SK-N-SH (cell line): ENCODE data around the gene CDCA8. TPM values are rescaled to one million over a fixed set of nuclear protein-coding genes. Genes with fewer than 3 reads are reported as not detected.

ENCODE experiments used
- CTCF ChIA-PET: fragments of 300-600, 350-600 bp; formaldehyde crosslinking; extraction: SDS; loops from one replicate; lab custom pipeline; 2021; lab: Yijun Ruan, JAX
- POLR2A ChIA-PET: fragments of 350-600 bp; sonication (Branson Sonifier 250); formaldehyde crosslinking; extraction: SDS; loops from one replicate; lab custom pipeline; 2020; ENCODE audit warnings: antibody characterized with exemption, inconsistent platforms; lab: Yijun Ruan, JAX
- DNase-seq: peaks from one replicate; pipeline ENCODE4 v3.0.0; 2012
- H2AFZ ChIP-seq: fragments of 200-600 bp; sonication (generic); 2 replicates; pipeline ENCODE4 v1.8.1; 2016; ENCODE audit warnings: antibody characterized with exemption, mild to moderate bottlenecking, low read depth
- H3F3A ChIP-seq: fragments of 200-600 bp; sonication (generic); replicated peaks from 2 replicates; pipeline ENCODE3; 2016; ENCODE audit warnings: antibody characterized with exemption, mild to moderate bottlenecking; ENCODE audit not compliant: insufficient read depth
- H3K27ac ChIP-seq, 2 experiments: fragments of 200-500 bp in 1 of 2; fragments of 200-600 bp in 1 of 2; sonication (Bioruptor generic) in 1 of 2; sonication (generic), shearing (Covaris generic) in 1 of 2; 2 replicates each; pipeline versions ENCODE4 v1.5.1 to v1.6.1; 2014 to 2016; ENCODE audit warnings: low read depth in 2 of 2, inconsistent platforms in 1 of 2, low read length in 1 of 2, mild to moderate bottlenecking in 1 of 2, mixed read lengths in 1 of 2
- H3K27me3 ChIP-seq: fragments of 200-600 bp; sonication (generic), shearing (Covaris generic); 2 replicates; pipeline ENCODE4 v1.6.1; 2016; ENCODE audit warnings: mixed run types; ENCODE audit not compliant: insufficient read depth
- H3K36me3 ChIP-seq, 2 experiments: fragments of 200-500 bp in 1 of 2; fragments of 200-600 bp in 1 of 2; sonication (Bioruptor generic) in 1 of 2; sonication (generic) in 1 of 2; replicated peaks in 1 of 2; 2 replicates each; pipeline versions ENCODE3 to v1.5.1; 2014 to 2016; ENCODE audit warnings: low read length in 1 of 2, mild to moderate bottlenecking in 1 of 2; ENCODE audit not compliant: insufficient read depth in 2 of 2, control insufficient read depth in 1 of 2
- H3K4me1 ChIP-seq, 2 experiments: fragments of 200-500 bp in 1 of 2; fragments of 200-600 bp in 1 of 2; sonication (Bioruptor generic) in 1 of 2; sonication (generic), shearing (Covaris generic) in 1 of 2; 2 replicates each; pipeline versions ENCODE4 v1.5.1 to v1.6.1; 2014 to 2016; ENCODE audit warnings: low read depth in 1 of 2, low read length in 1 of 2, mixed run types in 1 of 2; ENCODE audit not compliant: insufficient read depth in 2 of 2, control insufficient read depth in 1 of 2
- H3K4me2 ChIP-seq: fragments of 200-600 bp; sonication (generic), shearing (Covaris generic); 2 replicates; pipeline ENCODE4 v1.6.1; 2017; ENCODE audit warnings: mixed run types
- H3K4me3 ChIP-seq, 2 experiments: fragments of 200-500 bp in 1 of 2; fragments of 200-600 bp in 1 of 2; sonication (Bioruptor generic) in 1 of 2; sonication (generic), shearing (Covaris generic) in 1 of 2; 2 replicates each; pipeline versions ENCODE4 v1.5.1 to v1.8.1; 2014 to 2016; ENCODE audit warnings: low read depth in 2 of 2, inconsistent platforms in 1 of 2, low read length in 1 of 2, mild to moderate bottlenecking in 1 of 2, mixed read lengths in 1 of 2, moderate library complexity in 1 of 2
- H3K79me2 ChIP-seq: fragments of 200-600 bp; sonication (generic); 2 replicates; pipeline ENCODE4 v1.8.1; 2017; ENCODE audit warnings: mild to moderate bottlenecking; ENCODE audit not compliant: insufficient read depth
- H3K9ac ChIP-seq: fragments of 200-600 bp; sonication (generic); 2 replicates; pipeline ENCODE4 v1.6.1; 2017; ENCODE audit warnings: mixed run types
- H3K9me2 ChIP-seq: fragments of 200-600 bp; sonication (generic); 2 replicates; pipeline ENCODE4 v1.6.1; 2017; ENCODE audit warnings: mixed run types
- H3K9me3 ChIP-seq: fragments of 200-600 bp; sonication (generic); 2 replicates; pipeline ENCODE4 v1.6.1; 2017; ENCODE audit warnings: mixed run types, mild to moderate bottlenecking, moderate library complexity
- H4K20me1 ChIP-seq: fragments of 200-600 bp; sonication (generic); 2 replicates; pipeline ENCODE4 v1.6.1; 2017; ENCODE audit warnings: mild to moderate bottlenecking, mixed run types; ENCODE audit not compliant: insufficient read depth
- EP300 ChIP-seq, 2 experiments: IDR thresholded peaks; 2 replicates each; pipeline versions ENCODE4 v1.4.0 to v1.6.1; 2012; ENCODE audit warnings: borderline replicate concordance in 1 of 2, low read depth in 1 of 2, low read length in 1 of 2
- GATA2 ChIP-seq: sonication (generic); formaldehyde crosslinking; IDR thresholded peaks from 2 replicates; pipeline ENCODE4 v1.5.0; 2020; ENCODE audit warnings: mild to moderate bottlenecking, missing genetic modification reagents
- JUND ChIP-seq: IDR thresholded peaks from 2 replicates; pipeline ENCODE4 v1.4.0; 2012
- NFIC ChIP-seq: IDR thresholded peaks from 2 replicates; pipeline ENCODE4 v1.4.0; 2012; ENCODE audit warnings: borderline replicate concordance
- RFX5 ChIP-seq: IDR thresholded peaks from 2 replicates; pipeline ENCODE4 v1.6.1; 2012; ENCODE audit warnings: mild to moderate bottlenecking, improper control_type of control experiment, low read length
- TCF12 ChIP-seq: IDR thresholded peaks from 2 replicates; pipeline ENCODE4 v1.4.0; 2012
- WGBS: methylation state at CpG from one replicate; pipeline ENCODE4 v1.1.6; 2017; ENCODE audit warnings: low lambda C conversion rate; 5-methylcytosine and 5-hydroxymethylcytosine counted together
- polyA plus RNA-seq, 3 experiments: library from polyadenylated mRNA; depleted of rRNA; stranded (reverse); fragments of >200 nt; gene quantifications; 2 replicates each; pipeline ENCODE4 v1.2.3, GENCODE V29; 2012
- TF ChIP-seq, protein P1 (sequence below): IDR thresholded peaks from 2 replicates; pipeline ENCODE4 v1.6.1; 2012; ENCODE audit warnings: mild to moderate bottlenecking, low read depth, low read length, moderate library complexity
- TF ChIP-seq, protein P2 (sequence below): fragments of 150-350 bp; IDR thresholded peaks from 2 replicates; pipeline ENCODE4 v1.6.1; 2016; ENCODE audit warnings: mild to moderate bottlenecking, low read depth, low read length
- TF ChIP-seq, protein P3 (sequence below): IDR thresholded peaks from 2 replicates; pipeline ENCODE4; 2012
- TF ChIP-seq, protein P4 (sequence below): fragments of 150-350 bp; IDR thresholded peaks from 2 replicates; pipeline ENCODE4 v1.6.1; 2017; ENCODE audit warnings: antibody characterized with exemption, low read length, low read depth, borderline replicate concordance
- TF ChIP-seq, protein P5 (sequence below): fragments of 200-600 bp; sonication (generic); IDR thresholded peaks from 2 replicates; pipeline ENCODE4 v1.6.1; 2017; ENCODE audit warnings: antibody characterized with exemption, mild to moderate bottlenecking, moderate library complexity

Gene CDCA8
- polyA plus RNA-seq, 1 of the 3 experiments (the other 2 are of a cell fraction), result 22.9 TPM

DNA sequence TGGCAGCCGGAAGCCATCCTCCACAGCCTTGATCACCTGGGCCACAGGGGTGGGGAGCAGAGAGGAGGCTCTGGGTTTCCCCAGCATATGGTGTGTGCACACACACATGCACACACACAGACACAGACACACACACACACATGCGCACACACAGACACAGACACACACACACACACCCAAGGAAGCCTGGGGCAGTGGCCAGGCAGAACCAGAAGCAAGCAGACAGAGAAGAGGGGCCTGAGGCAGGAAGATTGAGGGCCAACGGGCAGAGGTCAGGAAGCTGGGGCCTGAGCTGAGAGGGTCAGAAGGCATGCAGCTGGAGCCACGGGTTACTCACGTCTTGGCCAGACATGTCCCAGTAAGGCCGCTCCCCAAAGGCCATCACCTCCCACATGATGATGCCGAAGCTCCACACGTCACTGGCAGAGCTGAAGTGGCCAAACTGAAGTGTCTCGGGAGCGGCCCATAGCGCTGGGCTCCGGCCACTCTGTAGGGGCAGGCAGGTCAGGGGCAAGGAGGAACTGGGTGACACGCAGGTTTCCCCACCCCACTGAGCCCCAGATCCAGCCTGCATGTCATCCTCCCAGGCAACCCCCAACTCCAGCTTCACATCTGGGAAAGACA is 27.4 kb downstream of the CDCA8 start:
- Histone ChIP-seq H3K36me3 (no peaks in the 10 kb centered on the region), H3K9me3 (no peaks in the 10 kb centered on the region), H3K27ac (no peak overlapping the region), H4K20me1 (no peaks in the 10 kb centered on the region), H3K9me2 (no peaks in the 10 kb centered on the region), H3K4me3 (no peak overlapping the region), H3K79me2 (no peaks in the 10 kb centered on the region), H3K4me2 (no peak overlapping the region), H3K4me1 (peaks cover 0 to 7% of the 10 kb centered on the region in 2 experiments; a peak in 1 of 4 replicates), H3F3A (no peaks in the 10 kb centered on the region), H2AFZ (no peak overlapping the region), H3K27me3 (no peaks in the 10 kb centered on the region), H3K9ac (no peak overlapping the region)
- POLR2A ChIA-PET, result no interaction called here
- 67% methylated on average over 4 of the region's 13 CpGs for WGBS
- DNase-seq, result no peak
- TF ChIP-seq, protein P1, sequence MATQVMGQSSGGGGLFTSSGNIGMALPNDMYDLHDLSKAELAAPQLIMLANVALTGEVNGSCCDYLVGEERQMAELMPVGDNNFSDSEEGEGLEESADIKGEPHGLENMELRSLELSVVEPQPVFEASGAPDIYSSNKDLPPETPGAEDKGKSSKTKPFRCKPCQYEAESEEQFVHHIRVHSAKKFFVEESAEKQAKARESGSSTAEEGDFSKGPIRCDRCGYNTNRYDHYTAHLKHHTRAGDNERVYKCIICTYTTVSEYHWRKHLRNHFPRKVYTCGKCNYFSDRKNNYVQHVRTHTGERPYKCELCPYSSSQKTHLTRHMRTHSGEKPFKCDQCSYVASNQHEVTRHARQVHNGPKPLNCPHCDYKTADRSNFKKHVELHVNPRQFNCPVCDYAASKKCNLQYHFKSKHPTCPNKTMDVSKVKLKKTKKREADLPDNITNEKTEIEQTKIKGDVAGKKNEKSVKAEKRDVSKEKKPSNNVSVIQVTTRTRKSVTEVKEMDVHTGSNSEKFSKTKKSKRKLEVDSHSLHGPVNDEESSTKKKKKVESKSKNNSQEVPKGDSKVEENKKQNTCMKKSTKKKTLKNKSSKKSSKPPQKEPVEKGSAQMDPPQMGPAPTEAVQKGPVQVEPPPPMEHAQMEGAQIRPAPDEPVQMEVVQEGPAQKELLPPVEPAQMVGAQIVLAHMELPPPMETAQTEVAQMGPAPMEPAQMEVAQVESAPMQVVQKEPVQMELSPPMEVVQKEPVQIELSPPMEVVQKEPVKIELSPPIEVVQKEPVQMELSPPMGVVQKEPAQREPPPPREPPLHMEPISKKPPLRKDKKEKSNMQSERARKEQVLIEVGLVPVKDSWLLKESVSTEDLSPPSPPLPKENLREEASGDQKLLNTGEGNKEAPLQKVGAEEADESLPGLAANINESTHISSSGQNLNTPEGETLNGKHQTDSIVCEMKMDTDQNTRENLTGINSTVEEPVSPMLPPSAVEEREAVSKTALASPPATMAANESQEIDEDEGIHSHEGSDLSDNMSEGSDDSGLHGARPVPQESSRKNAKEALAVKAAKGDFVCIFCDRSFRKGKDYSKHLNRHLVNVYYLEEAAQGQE, result no peak
- TF ChIP-seq, protein P2, sequence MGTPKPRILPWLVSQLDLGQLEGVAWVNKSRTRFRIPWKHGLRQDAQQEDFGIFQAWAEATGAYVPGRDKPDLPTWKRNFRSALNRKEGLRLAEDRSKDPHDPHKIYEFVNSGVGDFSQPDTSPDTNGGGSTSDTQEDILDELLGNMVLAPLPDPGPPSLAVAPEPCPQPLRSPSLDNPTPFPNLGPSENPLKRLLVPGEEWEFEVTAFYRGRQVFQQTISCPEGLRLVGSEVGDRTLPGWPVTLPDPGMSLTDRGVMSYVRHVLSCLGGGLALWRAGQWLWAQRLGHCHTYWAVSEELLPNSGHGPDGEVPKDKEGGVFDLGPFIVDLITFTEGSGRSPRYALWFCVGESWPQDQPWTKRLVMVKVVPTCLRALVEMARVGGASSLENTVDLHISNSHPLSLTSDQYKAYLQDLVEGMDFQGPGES, result no peak
- no peak for TF ChIP-seq NFIC
- TF ChIP-seq, protein P3, sequence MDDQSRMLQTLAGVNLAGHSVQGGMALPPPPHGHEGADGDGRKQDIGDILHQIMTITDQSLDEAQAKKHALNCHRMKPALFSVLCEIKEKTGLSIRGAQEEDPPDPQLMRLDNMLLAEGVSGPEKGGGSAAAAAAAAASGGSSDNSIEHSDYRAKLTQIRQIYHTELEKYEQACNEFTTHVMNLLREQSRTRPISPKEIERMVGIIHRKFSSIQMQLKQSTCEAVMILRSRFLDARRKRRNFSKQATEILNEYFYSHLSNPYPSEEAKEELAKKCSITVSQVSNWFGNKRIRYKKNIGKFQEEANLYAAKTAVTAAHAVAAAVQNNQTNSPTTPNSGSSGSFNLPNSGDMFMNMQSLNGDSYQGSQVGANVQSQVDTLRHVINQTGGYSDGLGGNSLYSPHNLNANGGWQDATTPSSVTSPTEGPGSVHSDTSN, result no peak
- CTCF ChIA-PET, result interaction anchor here (2.6 kb wide), 1 partner anchor 116 kb away, joined by 7 read pairs; no protein-coding TSS in a partner anchor

DNA sequence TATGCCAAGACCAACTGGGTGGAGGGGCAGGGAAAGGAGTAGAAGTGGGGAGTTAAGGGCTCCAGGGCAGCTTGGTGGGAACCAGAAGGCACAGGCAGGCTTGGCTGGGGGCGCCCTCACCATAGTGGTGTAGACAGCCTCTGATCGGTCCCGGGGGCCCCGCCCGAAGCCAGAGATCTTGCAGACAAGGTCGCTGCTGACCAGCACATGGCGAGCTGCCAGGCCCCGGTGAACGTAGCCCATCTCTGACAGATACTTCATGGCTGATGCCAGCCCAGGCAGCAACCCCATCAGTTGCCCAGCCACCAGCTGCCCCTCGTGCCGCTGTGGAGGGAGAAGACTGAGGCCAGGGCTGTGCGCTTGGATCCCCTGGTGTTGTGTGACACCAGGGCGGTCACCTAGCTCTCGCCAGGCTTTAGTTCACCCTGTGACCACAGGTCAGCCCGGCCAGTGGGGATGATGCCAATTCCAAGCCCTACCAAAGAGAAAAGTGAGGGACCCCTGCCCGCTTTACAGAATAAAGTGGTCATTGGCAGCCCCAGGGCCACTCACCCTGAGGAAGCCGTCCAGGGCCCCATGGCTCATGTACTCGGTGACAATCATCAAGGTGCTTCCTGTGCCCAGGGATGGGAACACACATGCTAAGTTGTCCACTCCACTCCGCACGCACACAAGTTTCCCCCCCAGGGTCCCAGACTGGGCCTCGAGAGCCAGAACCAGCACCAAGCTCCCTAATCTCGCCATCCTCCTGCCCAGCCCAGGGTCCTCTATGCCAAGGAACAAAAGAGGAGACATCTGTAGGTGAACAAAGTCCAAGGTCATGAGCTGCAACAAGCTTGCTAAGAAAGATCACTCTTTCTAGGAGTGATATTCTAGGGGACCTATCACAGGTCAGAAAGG is 28.2 kb downstream of the CDCA8 start:
- no peak overlapping the region for H3K27ac ChIP-seq
- H3K9ac ChIP-seq, result no peak overlapping the region
- H3K9me3 ChIP-seq, result no peaks in the 10 kb centered on the region
- H2AFZ ChIP-seq, result no peak overlapping the region
- ChIA-PET POLR2A (no interaction called here), CTCF (interaction anchor here (2.6 kb wide), 1 partner anchor 117 kb away, joined by 7 read pairs; no protein-coding TSS in a partner anchor)
- H3K79me2 ChIP-seq, result no peaks in the 10 kb centered on the region
- no peaks in the 10 kb centered on the region for H4K20me1 ChIP-seq
- no peak overlapping the region for H3K4me2 ChIP-seq
- H3F3A ChIP-seq, result no peaks in the 10 kb centered on the region
- DNase-seq, result no peak
- 55% methylated on average over 12 of the region's 22 CpGs for WGBS
- no peak overlapping the region for H3K4me3 ChIP-seq
- no peaks in the 10 kb centered on the region for H3K9me2 ChIP-seq
- H3K27me3 ChIP-seq, result no peaks in the 10 kb centered on the region
- peaks cover 0 to 7% of the 10 kb centered on the region in 2 experiments; a peak in 1 of 4 replicates for H3K4me1 ChIP-seq
- H3K36me3 ChIP-seq, result no peaks in the 10 kb centered on the region
- TF ChIP-seq RFX5, result no peak
- no peak for TF ChIP-seq EP300 (IDR thresholded peaks at IDR 0.05; ENCODE audit: borderline replicate concordance in 1 of 2, low read depth in 1 of 2, low read length in 1 of 2)
- TF ChIP-seq GATA2 (CRISPR knock-in tag), result no peak
- TF ChIP-seq, protein P4, sequence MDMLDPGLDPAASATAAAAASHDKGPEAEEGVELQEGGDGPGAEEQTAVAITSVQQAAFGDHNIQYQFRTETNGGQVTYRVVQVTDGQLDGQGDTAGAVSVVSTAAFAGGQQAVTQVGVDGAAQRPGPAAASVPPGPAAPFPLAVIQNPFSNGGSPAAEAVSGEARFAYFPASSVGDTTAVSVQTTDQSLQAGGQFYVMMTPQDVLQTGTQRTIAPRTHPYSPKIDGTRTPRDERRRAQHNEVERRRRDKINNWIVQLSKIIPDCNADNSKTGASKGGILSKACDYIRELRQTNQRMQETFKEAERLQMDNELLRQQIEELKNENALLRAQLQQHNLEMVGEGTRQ, result no peak
- TF ChIP-seq, protein P1, result no peak
- TF ChIP-seq JUND, result no peak
- TF ChIP-seq TCF12, result no peak
- TF ChIP-seq, protein P5, sequence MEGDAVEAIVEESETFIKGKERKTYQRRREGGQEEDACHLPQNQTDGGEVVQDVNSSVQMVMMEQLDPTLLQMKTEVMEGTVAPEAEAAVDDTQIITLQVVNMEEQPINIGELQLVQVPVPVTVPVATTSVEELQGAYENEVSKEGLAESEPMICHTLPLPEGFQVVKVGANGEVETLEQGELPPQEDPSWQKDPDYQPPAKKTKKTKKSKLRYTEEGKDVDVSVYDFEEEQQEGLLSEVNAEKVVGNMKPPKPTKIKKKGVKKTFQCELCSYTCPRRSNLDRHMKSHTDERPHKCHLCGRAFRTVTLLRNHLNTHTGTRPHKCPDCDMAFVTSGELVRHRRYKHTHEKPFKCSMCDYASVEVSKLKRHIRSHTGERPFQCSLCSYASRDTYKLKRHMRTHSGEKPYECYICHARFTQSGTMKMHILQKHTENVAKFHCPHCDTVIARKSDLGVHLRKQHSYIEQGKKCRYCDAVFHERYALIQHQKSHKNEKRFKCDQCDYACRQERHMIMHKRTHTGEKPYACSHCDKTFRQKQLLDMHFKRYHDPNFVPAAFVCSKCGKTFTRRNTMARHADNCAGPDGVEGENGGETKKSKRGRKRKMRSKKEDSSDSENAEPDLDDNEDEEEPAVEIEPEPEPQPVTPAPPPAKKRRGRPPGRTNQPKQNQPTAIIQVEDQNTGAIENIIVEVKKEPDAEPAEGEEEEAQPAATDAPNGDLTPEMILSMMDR, result no peak
